ENCODE data around the gene NAA40.

DNA sequence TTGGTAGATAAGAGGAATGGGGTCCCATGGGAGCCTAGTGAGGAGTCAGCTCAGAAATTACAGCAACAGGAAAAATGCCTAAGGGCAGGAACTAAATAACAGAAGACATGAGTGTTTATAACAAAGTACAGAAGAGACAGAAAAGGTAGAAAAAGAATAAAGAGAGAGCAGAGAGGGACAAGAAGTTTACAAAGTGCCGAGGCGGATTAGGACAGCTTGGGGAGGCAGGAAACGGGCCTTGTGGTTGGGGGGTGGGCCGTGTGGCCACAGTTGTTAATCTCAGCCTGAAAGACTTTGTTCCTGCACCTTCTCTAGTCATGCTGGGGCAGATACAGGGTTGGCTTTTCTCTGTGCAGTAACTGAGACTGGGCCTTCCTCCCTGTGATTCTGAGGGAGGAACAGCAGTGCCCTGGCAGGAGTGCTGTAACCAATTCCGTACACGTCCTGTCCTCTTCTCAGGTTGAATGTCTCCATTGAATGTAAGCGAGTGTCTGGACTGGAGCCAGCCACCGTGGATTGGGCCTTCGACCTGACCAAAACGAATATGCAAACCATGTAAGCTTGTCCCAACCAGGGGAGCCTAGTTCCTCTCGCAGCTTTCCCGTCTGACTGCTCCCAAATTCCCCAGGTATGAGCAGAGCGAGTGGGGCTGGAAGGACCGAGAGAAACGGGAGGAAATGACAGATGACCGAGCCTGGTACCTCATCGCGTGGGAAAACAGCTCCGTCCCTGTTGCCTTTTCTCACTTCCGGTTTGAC is 13.2 kb downstream of the NAA40 start:
- TF ChIP-seq L3MBTL2 (conservative IDR thresholded peaks at IDR 0.05) (no peak), HDGF (IDR thresholded peaks at IDR 0.05; ENCODE audit: borderline replicate concordance) (no peak)

Data from HEK293T (cell line).